Spleen (tissue), 7 donors: ENCODE data around the gene GDF3.

Experiments
- POLR2A ChIP-seq, 3 donors: fragments of 450-650 bp; IDR thresholded peaks; one replicate each; pipeline ENCODE4 v1.5.1; 2017; ENCODE audit warnings: antibody characterized with exemption in 3 of 3, mild to moderate bottlenecking in 1 of 3
- TF ChIP-seq, protein P1 (sequence below), 11 experiments: fragments of 200-600 bp in 7 of 11; fragments of 450-650 bp in 4 of 11; sonication (generic) in 4 of 11; IDR thresholded peaks in 8 of 11; conservative IDR thresholded peaks in 3 of 11; 1 replicate in 7 of 11; 2 replicates in 4 of 11; pipeline versions ENCODE4 v1.4.0 to v1.8.0; 2016 to 2021; ENCODE audit warnings: antibody characterized with exemption in 11 of 11, inconsistent platforms in 4 of 11, mild to moderate bottlenecking in 1 of 11
- donor health status: DM: no; HTN: no; CAD: no; lungs with moderate emphysema.
- donor health status: DM: no; HTN: no; CAD: no.
- donor health status: DM: no; HTN: no; CAD: no.

DNA sequence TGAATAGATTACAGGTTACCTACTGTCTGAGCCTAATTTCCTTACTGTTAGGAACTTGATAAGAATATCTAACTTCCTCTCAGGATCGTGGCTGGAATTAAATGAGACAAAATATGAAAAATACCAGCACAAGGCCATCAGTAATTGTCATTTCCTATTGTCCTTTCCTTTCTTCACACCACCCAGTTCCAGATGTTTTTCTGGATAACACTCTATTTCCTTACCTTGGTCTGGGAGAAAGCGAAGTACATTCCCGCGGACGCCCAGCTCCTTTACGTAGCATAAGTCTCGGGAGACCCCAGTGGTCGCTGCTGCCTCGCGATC is 376 bp downstream of the GDF3 start:
- TF ChIP-seq, protein P1, sequence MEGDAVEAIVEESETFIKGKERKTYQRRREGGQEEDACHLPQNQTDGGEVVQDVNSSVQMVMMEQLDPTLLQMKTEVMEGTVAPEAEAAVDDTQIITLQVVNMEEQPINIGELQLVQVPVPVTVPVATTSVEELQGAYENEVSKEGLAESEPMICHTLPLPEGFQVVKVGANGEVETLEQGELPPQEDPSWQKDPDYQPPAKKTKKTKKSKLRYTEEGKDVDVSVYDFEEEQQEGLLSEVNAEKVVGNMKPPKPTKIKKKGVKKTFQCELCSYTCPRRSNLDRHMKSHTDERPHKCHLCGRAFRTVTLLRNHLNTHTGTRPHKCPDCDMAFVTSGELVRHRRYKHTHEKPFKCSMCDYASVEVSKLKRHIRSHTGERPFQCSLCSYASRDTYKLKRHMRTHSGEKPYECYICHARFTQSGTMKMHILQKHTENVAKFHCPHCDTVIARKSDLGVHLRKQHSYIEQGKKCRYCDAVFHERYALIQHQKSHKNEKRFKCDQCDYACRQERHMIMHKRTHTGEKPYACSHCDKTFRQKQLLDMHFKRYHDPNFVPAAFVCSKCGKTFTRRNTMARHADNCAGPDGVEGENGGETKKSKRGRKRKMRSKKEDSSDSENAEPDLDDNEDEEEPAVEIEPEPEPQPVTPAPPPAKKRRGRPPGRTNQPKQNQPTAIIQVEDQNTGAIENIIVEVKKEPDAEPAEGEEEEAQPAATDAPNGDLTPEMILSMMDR (IDR thresholded peaks at IDR 0.05 in 8 of 11, conservative IDR thresholded peaks at IDR 0.05 in 3 of 11), result no peak
- no peak for TF ChIP-seq POLR2A (IDR thresholded peaks at IDR 0.05)
